Retinal pigment epithelial cell (primary cell): Measurements from ENCODE around the gene MAPK4.

Experiments
- DNase-seq: peaks from one replicate; pipeline ENCODE4 v3.0.0-alpha.2; 2010; ENCODE audit warnings: low read depth
- H3K4me3 ChIP-seq: 2 replicates; pipeline ENCODE4 v1.5.1; 2011; ENCODE audit warnings: mild to moderate bottlenecking, low read length, control low read depth, moderate library complexity
- TF ChIP-seq, protein P1 (sequence below): conservative IDR thresholded peaks from 2 replicates; pipeline ENCODE4 v1.5.1; 2011; ENCODE audit warnings: low read depth, low read length, control low read depth, inconsistent platforms

The MAPK4 gene

GRCh38 chr18:50579061-50579774 lies 19.3 kb downstream of the MAPK4 start:
- no peak for DNase-seq
- TF ChIP-seq, protein P1, sequence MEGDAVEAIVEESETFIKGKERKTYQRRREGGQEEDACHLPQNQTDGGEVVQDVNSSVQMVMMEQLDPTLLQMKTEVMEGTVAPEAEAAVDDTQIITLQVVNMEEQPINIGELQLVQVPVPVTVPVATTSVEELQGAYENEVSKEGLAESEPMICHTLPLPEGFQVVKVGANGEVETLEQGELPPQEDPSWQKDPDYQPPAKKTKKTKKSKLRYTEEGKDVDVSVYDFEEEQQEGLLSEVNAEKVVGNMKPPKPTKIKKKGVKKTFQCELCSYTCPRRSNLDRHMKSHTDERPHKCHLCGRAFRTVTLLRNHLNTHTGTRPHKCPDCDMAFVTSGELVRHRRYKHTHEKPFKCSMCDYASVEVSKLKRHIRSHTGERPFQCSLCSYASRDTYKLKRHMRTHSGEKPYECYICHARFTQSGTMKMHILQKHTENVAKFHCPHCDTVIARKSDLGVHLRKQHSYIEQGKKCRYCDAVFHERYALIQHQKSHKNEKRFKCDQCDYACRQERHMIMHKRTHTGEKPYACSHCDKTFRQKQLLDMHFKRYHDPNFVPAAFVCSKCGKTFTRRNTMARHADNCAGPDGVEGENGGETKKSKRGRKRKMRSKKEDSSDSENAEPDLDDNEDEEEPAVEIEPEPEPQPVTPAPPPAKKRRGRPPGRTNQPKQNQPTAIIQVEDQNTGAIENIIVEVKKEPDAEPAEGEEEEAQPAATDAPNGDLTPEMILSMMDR: no peak
- H3K4me3 ChIP-seq: no peak overlapping the region

GRCh38 chr18:50581517-50581916 lies 21.6 kb downstream of the MAPK4 start:
- DNase-seq: no peak
- no peak overlapping the region for H3K4me3 ChIP-seq
- TF ChIP-seq, protein P1: no peak

- TF ChIP-seq, protein P1: no peak
- no peak for DNase-seq
- no peak overlapping the region for H3K4me3 ChIP-seq
Measured at GRCh38 chr18:50582500-50582899, 22.6 kb downstream of the MAPK4 start.

DNA sequence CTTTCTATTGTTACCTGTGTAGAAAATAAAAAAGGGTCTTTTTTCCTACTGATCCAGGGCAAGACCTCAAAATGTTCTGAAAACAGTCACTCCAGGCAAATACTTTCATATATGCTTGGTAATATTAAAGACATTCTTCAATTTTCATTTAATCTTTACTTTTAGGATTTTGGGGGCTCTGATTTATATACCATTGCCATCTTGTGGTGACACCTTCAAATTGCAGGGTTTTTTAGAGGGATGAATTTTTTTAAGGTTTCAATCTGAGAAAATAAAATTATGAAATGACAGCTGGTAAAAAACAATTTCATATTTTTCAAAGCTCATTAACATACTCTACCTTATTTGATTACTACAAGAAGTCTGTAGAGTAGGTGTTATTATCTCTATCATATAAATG lies 26.8 kb downstream of the MAPK4 start:
- TF ChIP-seq, protein P1: peak; percentile 14
- H3K4me3 ChIP-seq: no peak overlapping the region
- no peak for DNase-seq

GRCh38 chr18:50590593-50590992 lies 30.7 kb downstream of the MAPK4 start:
- H3K4me3 ChIP-seq: no peak overlapping the region
- TF ChIP-seq, protein P1: no peak
- DNase-seq: no peak

DNA sequence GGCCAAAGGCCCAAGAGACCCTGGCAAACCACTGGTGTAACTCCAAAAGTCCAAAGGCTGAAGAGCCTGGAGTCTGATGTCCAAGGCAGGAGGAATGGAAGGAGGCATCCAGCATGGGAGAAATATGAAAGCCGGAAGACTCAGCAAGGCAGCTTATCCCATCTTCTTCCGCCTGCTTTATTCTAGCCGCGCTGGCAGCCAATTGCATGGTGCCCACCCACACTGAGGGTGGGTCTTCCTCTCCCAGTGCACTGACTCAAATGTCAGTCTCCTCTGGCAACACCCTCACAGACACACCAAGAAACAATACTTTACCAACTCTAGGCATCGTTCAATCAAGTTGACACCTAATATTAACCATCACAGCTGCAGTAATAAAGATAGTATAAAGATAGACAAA lies 34.1 kb downstream of the MAPK4 start:
- H3K4me3 ChIP-seq: no peak overlapping the region
- no peak for DNase-seq
- TF ChIP-seq, protein P1: no peak

- DNase-seq: no peak
- no peak overlapping the region for H3K4me3 ChIP-seq
- TF ChIP-seq, protein P1: no peak
Measured at GRCh38 chr18:50594942-50595341, 35.1 kb downstream of the MAPK4 start.
